Muscle of arm (tissue), 12 donors: ENCODE measurements around the gene ANKRD62. TPM values are rescaled to one million over a fixed set of nuclear protein-coding genes. Genes with fewer than 3 reads are reported as not detected.

Source experiments
- polyA plus RNA-seq, 12 donors: library from polyadenylated mRNA; unstranded; fragments of 120-200 nt; gene quantifications; one replicate each; pipeline ENCODE4 v1.2.1, GENCODE V29; 2013; ENCODE audit not compliant: insufficient read length in 12 of 12

The ANKRD62 gene
- polyA plus RNA-seq, 12 donors = 0.06 to 0.12 TPM; not detected in 10

Other genes with a start within 250 kb of the ANKRD62 start
- gene CHMP1B, start 242.4 kb upstream of the ANKRD62 start, polyA plus RNA-seq = 10 to 100 TPM in 11 of 12 donors, not detected in 1; 21.9 to 30.5 (median 23.0) TPM
- 10 to 100 TPM in 11 of 12 donors, not detected in 1; 20.2 to 41.0 (median 27.9) TPM for gene MPPE1, start 185.5 kb upstream of the ANKRD62 start, polyA plus RNA-seq
- 10 to 100 TPM in 11 of 12 donors, not detected in 1; 11.9 to 35.7 (median 23.1) TPM for gene IMPA2, start 112.3 kb upstream of the ANKRD62 start, polyA plus RNA-seq
- gene CIDEA, start 160.5 kb downstream of the ANKRD62 start, polyA plus RNA-seq = under 1 TPM in 2 of 12 donors, not detected in 10; 0.09 to 0.30 TPM
- 100 to 1,000 TPM in 11 of 12 donors, not detected in 1; 136 to 263 (median 194) TPM for gene TUBB6, start 214.4 kb downstream of the ANKRD62 start, polyA plus RNA-seq